Measurements from ENCODE around the gene ZDHHC14. TPM values are rescaled to one million over a fixed set of nuclear protein-coding genes. Genes with fewer than 3 reads are reported as not detected.

ZDHHC14 gene
- total RNA-seq, 4 donors from 2014 or later, result 7.3 to 14.4 (median 8.1) TPM

DNA sequence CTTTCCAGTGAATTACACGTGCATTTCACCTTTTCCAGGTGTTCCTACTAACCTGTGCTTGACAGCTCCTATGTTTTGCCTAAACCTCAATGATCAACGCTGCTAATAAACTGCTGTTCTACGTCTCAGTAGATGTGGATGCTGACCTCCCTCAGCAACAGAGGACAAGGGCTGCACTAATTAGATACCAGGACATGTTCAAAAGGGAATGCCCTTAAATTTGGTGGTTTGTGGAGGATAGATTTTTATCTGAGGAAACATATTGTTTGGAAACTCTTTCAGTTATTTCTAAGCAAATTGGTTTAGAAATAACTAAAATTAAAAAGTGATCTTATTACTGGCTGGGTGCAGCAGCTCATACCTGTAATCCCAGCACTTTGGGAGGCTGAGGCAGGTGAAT lies 19.1 kb upstream of the ZDHHC14 start:
- ATAC-seq, result no peak
- H3K36me3 ChIP-seq, result no peaks in the 10 kb centered on the region
- no peak overlapping the region for H3K27ac ChIP-seq
- H3K27me3 ChIP-seq, result peaks cover 14% of the 10 kb centered on the region
- H3K4me3 ChIP-seq, result no peak overlapping the region
- no peaks in the 10 kb centered on the region for H3K9me3 ChIP-seq
- WGBS, 2 donors (ENCODE audit: low coverage in 1 of 2), result 44 to 55% methylated on average over 2 to 3 of the region's 3 CpGs
- H3K4me1 ChIP-seq, result no peaks in the 10 kb centered on the region
- no peak for TF ChIP-seq CTCF (IDR thresholded peaks at IDR 0.05)
- TF ChIP-seq POLR2AphosphoS5 (IDR thresholded peaks at IDR 0.05), result no peak
- no peak for TF ChIP-seq POLR2A (IDR thresholded peaks at IDR 0.05)
- no peak for TF ChIP-seq EP300 (IDR thresholded peaks at IDR 0.05)

DNA sequence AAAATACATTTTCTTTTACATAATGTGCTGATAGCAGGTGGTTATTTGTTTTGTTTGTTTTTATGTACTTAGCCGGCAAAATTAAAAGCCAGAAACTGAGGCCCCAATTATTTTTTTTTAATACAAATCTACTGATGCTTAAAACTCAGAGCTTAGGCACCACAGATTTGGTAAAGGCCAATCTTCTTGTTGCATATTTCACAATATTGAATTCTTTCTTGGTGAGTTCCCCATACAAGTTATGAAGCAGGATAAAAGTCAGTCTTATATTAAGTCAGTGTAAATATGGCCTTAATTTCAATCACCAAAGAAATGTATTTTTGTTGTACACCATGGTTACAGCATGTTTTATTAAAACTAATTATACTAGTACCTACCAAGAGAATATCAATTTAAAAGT lies 16.3 kb upstream of the ZDHHC14 start:
- Histone ChIP-seq H3K4me1 (no peaks in the 10 kb centered on the region), H3K36me3 (no peaks in the 10 kb centered on the region), H3K27me3 (peaks cover 28% of the 10 kb centered on the region), H3K4me3 (no peak overlapping the region), H3K27ac (no peak overlapping the region), H3K9me3 (no peaks in the 10 kb centered on the region)
- 83 to 90% methylated on average over 1 of the region's 1 CpG for WGBS, 2 donors (ENCODE audit: low coverage in 1 of 2)
- TF ChIP-seq POLR2AphosphoS5 (IDR thresholded peaks at IDR 0.05) (no peak), POLR2A (IDR thresholded peaks at IDR 0.05) (no peak)
- no peak for ATAC-seq

GRCh38 chr6:157366648-157367047 lies 14.3 kb upstream of the ZDHHC14 start:
- no peak for ATAC-seq
- no peaks in the 10 kb centered on the region for H3K9me3 ChIP-seq
- TF ChIP-seq POLR2AphosphoS5 (IDR thresholded peaks at IDR 0.05) (no peak), EP300 (IDR thresholded peaks at IDR 0.05) (no peak), POLR2A (IDR thresholded peaks at IDR 0.05) (no peak), CTCF (IDR thresholded peaks at IDR 0.05) (no peak)
- H3K27ac ChIP-seq, result no peak overlapping the region
- H3K27me3 ChIP-seq, result peaks cover 27% of the 10 kb centered on the region
- no peaks in the 10 kb centered on the region for H3K4me1 ChIP-seq
- WGBS, 2 donors (ENCODE audit: low coverage in 1 of 2), result 78 to 88% methylated on average over 4 to 6 of the region's 11 CpGs
- H3K4me3 ChIP-seq, result no peak overlapping the region
- no peaks in the 10 kb centered on the region for H3K36me3 ChIP-seq

GRCh38 chr6:157368359-157369049 lies 12.5 kb upstream of the ZDHHC14 start:
- Histone ChIP-seq H3K27me3 (peaks cover 18% of the 10 kb centered on the region), H3K36me3 (no peaks in the 10 kb centered on the region), H3K9me3 (no peaks in the 10 kb centered on the region), H3K4me1 (no peaks in the 10 kb centered on the region), H3K27ac (no peak overlapping the region), H3K4me3 (no peak overlapping the region)
- TF ChIP-seq CTCF (IDR thresholded peaks at IDR 0.05) (no peak), POLR2A (IDR thresholded peaks at IDR 0.05) (no peak), EP300 (IDR thresholded peaks at IDR 0.05) (no peak), POLR2AphosphoS5 (IDR thresholded peaks at IDR 0.05) (no peak)
- WGBS, 2 donors (ENCODE audit: low coverage in 1 of 2), result 68 to 73% methylated on average over 3 to 5 of the region's 7 CpGs
- ATAC-seq, result no peak

DNA sequence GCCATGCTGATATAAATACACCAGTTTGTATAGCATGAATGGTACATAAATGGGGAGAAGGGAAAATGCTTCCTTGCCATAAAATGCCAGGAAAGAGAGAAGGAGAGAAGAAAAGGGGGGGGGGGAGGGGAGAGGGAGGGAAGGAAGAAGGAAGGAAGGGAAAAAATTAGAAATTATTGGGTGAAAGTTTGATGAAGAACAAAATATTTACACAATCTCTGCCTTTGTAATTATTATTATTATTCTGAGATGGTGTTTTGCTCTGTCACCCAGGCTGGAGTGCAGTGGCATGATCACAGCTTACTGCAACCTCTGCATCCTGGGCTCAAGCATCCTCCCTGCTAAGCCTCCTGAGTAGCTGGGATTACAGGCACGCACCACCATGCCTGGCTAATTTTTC lies 10.2 kb upstream of the ZDHHC14 start:
- Histone ChIP-seq H3K27ac (no peak overlapping the region), H3K27me3 (peaks cover 18% of the 10 kb centered on the region), H3K4me1 (no peaks in the 10 kb centered on the region), H3K9me3 (no peaks in the 10 kb centered on the region), H3K36me3 (no peaks in the 10 kb centered on the region), H3K4me3 (no peak overlapping the region)
- ATAC-seq, result no peak
- TF ChIP-seq POLR2A (IDR thresholded peaks at IDR 0.05), result no peak
- no peak for TF ChIP-seq CTCF (IDR thresholded peaks at IDR 0.05)
- no peak for TF ChIP-seq POLR2AphosphoS5 (IDR thresholded peaks at IDR 0.05)
- no peak for TF ChIP-seq EP300 (IDR thresholded peaks at IDR 0.05)
- WGBS, 2 donors (ENCODE audit: low coverage in 1 of 2), result 83% methylated on average over 1 of the region's 1 CpG; no CpG with 5 or more reads in 1 of the 2 donors
